Lung (tissue), 12 donors: ENCODE results near the gene DOCK8. TPM values are rescaled to one million over a fixed set of nuclear protein-coding genes. Genes with fewer than 3 reads are reported as not detected.

Experiments
- ATAC-seq: fragments of 200-7000 bp; cut with Tn5 transposase; one replicate; pipeline ENCODE4 v1.9.1; 2020; ENCODE audit warnings: moderate number of reproducible peaks; ENCODE audit not compliant: insufficient read depth, low FRiP score
- DNase-seq, 3 donors: peaks; one replicate each; pipeline ENCODE4 v3.0.0-alpha.2; 2013 to 2017
- H3K27ac ChIP-seq, 2 donors: one replicate each; pipeline ENCODE4 v1.5.1; 2013; ENCODE audit warnings: mild to moderate bottlenecking in 2 of 2, moderate library complexity in 2 of 2, control low read depth in 1 of 2, inconsistent platforms in 1 of 2, low read depth in 1 of 2, low read length in 1 of 2
- H3K27me3 ChIP-seq, 3 donors: one replicate each; pipeline ENCODE4 v1.5.1; 2013; ENCODE audit warnings: low read length in 2 of 3; ENCODE audit not compliant: control insufficient read depth in 3 of 3, insufficient read depth in 3 of 3
- H3K36me3 ChIP-seq, 4 donors: one replicate each; pipeline ENCODE4 v1.5.1; 2013; ENCODE audit warnings: low read length in 4 of 4, mild to moderate bottlenecking in 1 of 4, moderate library complexity in 1 of 4; ENCODE audit not compliant: control insufficient read depth in 4 of 4, insufficient read depth in 4 of 4
- H3K4me1 ChIP-seq, 5 donors: one replicate each; pipeline ENCODE4 v1.5.1; 2013; ENCODE audit warnings: low read length in 5 of 5, mild to moderate bottlenecking in 2 of 5, moderate library complexity in 1 of 5; ENCODE audit not compliant: control insufficient read depth in 5 of 5, insufficient read depth in 5 of 5
- H3K4me3 ChIP-seq: one replicate; pipeline ENCODE4 v1.5.1; 2013; ENCODE audit warnings: mild to moderate bottlenecking, control low read depth, moderate library complexity
- H3K9ac ChIP-seq, 2 donors: one replicate each; pipeline ENCODE4 v1.5.1; 2013; ENCODE audit warnings: low read length in 2 of 2, control low read depth in 1 of 2; ENCODE audit not compliant: insufficient read depth in 1 of 2
- H3K9me3 ChIP-seq, 4 donors: one replicate each; pipeline ENCODE4 v1.5.1; 2013; ENCODE audit warnings: low read length in 3 of 4, mild to moderate bottlenecking in 1 of 4, moderate library complexity in 1 of 4; ENCODE audit not compliant: control insufficient read depth in 4 of 4, insufficient read depth in 3 of 4
- WGBS, 2 donors: extraction: QIAGEN DNeasy Blood & Tissue Kit; methylation state at CpG; one replicate each; pipeline ENCODE4 v1.1.7; 2013; 5-methylcytosine and 5-hydroxymethylcytosine counted together
- polyA plus RNA-seq, 2 donors: library from polyadenylated mRNA; stranded (reverse); fragments of 200-250 nt; gene quantifications; one replicate each; pipeline ENCODE4 v1.2.1, GENCODE V29; 2013
- total RNA-seq, 2 donors: library from RNA; depleted of rRNA in 1 of 2; stranded (reverse); fragments of >200 nt in 1 of 2; gene quantifications; one replicate each; pipeline ENCODE4 v1.2.1, GENCODE V29; 2014 to 2021
- TF ChIP-seq, protein P1 (sequence below): IDR thresholded peaks from 2 replicates; pipeline ENCODE4 v1.5.1; 2012; ENCODE audit warnings: mild to moderate bottlenecking; ENCODE audit errors: control extremely low read depth, extremely low read depth
- donor health status: control.
- donor health status: control.
- donor health status: Bipolar disorder and iron deficiency.
- donor health status: healthy.
- donor health status: DM: yes; HTN: yes; CAD: no.

DOCK8 gene
- total and polyA plus RNA-seq, 4 donors, result 9.6 to 75.1 (median 27.3) TPM

DNA sequence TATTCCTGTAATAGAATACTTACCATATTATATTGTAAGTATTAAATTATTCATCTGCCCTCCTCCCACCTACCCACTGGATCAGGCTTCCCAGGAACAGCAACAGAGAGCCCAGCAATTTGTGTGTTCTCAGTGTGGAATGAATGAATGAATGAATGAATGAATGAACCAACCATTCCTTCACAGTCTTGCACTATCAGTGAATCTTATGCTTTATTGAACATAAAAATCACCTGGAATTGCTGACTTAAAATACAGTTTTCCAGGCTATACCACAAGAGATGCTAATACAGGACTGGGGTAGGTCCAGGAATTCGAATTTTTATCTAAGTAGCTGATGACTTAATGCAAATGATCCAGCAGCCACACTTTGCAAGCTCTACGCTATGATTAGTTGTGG lies 51.6 kb downstream of the DOCK8 start:
- Histone ChIP-seq H3K36me3 (no peaks in the 10 kb centered on the region), H3K9ac (no peak overlapping the region), H3K27me3 (no peaks in the 10 kb centered on the region), H3K27ac (no peak overlapping the region), H3K4me3 (no peak overlapping the region), H3K4me1 (no peaks in the 10 kb centered on the region), H3K9me3 (no peaks in the 10 kb centered on the region)
- WGBS, 2 donors, result 77 to 92% methylated on average over 2 of the region's 2 CpGs
- TF ChIP-seq, protein P1, sequence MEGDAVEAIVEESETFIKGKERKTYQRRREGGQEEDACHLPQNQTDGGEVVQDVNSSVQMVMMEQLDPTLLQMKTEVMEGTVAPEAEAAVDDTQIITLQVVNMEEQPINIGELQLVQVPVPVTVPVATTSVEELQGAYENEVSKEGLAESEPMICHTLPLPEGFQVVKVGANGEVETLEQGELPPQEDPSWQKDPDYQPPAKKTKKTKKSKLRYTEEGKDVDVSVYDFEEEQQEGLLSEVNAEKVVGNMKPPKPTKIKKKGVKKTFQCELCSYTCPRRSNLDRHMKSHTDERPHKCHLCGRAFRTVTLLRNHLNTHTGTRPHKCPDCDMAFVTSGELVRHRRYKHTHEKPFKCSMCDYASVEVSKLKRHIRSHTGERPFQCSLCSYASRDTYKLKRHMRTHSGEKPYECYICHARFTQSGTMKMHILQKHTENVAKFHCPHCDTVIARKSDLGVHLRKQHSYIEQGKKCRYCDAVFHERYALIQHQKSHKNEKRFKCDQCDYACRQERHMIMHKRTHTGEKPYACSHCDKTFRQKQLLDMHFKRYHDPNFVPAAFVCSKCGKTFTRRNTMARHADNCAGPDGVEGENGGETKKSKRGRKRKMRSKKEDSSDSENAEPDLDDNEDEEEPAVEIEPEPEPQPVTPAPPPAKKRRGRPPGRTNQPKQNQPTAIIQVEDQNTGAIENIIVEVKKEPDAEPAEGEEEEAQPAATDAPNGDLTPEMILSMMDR, result no peak
- DNase-seq, result no peak
- no peak for ATAC-seq

DNA sequence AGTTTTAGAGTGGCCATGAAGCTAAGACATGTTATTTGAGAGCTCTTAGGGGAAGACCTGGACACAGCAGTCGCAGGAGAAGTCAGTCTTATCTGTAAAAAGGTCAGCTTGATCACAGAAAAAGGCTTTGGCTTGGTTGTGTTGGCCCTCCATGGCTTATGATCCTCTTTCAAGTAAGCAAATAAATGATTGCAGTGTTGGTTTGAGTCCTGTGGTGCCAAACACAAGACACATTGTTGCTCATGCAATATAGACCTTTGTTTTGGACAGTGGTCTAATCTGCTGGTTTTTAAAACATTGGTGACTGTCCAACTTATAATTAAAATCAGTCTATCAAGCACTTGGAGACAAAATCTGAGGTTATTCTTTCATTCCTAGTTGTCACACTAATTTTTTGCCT lies 54.0 kb downstream of the DOCK8 start:
- Histone ChIP-seq H3K4me3 (no peak overlapping the region), H3K9ac (no peak overlapping the region), H3K36me3 (no peaks in the 10 kb centered on the region), H3K4me1 (no peaks in the 10 kb centered on the region), H3K27me3 (no peaks in the 10 kb centered on the region), H3K9me3 (no peaks in the 10 kb centered on the region), H3K27ac (no peak overlapping the region)
- WGBS, 2 donors, result 69 to 87% methylated on average over 1 of the region's 1 CpG
- DNase-seq (no peak), ATAC-seq (no peak)
- TF ChIP-seq, protein P1, result no peak

DNA sequence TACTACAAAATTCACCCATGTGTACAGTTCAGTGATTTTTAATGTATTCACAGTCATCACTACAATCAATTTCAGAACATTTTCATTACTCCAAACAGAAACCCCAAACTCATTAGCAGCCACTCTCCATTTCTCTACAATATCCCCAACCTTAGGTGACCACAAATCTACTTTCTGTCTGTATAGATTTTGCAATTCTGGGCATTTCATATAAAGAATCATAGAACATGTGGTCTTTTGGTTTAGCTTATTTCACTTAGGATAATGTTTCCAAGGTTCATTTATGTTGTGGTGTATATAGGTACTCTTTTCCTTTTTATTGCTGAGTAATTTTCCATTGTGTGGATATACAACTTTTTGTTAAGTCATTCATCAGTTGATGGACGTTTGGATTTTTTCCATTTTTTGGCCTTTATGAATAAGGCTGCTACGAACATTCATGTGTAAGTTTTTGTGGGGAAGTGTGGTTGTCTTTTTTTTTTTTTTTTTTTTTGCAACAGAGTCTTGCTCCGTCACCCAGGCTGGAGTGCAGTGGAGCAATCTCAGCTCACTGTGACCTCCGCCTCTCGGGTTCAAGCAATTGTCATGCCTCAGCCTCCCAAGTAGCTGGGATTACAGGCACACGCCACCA lies 54.5 kb downstream of the DOCK8 start:
- Histone ChIP-seq H3K9ac (no peak overlapping the region), H3K36me3 (no peaks in the 10 kb centered on the region), H3K27ac (no peak overlapping the region), H3K9me3 (no peaks in the 10 kb centered on the region), H3K4me1 (no peaks in the 10 kb centered on the region), H3K27me3 (no peaks in the 10 kb centered on the region), H3K4me3 (no peak overlapping the region)
- 41 to 72% methylated on average over 6 of the region's 6 CpGs for WGBS, 2 donors
- DNase-seq, result no peak
- ATAC-seq, result no peak
- TF ChIP-seq, protein P1, result no peak

DNA sequence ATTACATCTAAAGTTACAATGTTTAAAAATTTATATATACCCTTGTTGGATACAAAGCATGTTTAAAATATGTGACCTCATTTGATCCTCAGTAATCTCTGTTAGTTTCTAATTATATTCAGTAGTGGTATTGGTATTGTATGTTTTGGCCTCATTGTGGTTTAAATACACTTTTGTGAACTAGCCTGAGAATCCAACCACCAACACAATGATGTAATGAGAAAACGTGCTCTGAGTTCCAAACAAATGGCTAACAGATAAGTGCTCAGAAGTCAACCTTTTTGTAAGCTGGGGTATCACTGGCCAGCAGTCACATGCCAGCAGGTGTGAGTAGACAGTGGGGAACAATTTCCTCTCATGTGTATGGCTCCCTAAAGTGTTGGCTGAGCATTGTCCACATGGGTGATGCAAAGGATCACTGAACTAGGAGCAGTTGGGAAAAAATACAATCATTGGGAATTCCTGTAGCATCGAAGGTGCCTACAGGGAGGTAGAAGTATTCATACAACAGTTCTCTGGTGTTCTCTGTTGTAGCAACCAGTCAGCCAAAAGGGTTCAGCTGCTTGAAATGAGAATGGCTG lies 56.1 kb downstream of the DOCK8 start:
- no peaks in the 10 kb centered on the region for H3K27me3 ChIP-seq
- DNase-seq (no peak), ATAC-seq (no peak)
- no peaks in the 10 kb centered on the region for H3K9me3 ChIP-seq
- H3K27ac ChIP-seq, result no peak overlapping the region
- H3K4me1 ChIP-seq, result no peaks in the 10 kb centered on the region
- 62 to 71% methylated on average over 2 of the region's 2 CpGs for WGBS, 2 donors
- no peak overlapping the region for H3K4me3 ChIP-seq
- H3K9ac ChIP-seq, result no peak overlapping the region
- TF ChIP-seq, protein P1, result no peak
- H3K36me3 ChIP-seq, result no peaks in the 10 kb centered on the region
